A549 treated with CpdA at 1 μM for 4 hours (cell line): Measurements from ENCODE around the gene SHMT1. TPM values are rescaled to one million over a fixed set of nuclear protein-coding genes. Genes with fewer than 3 reads are reported as not detected.

Source experiments
- total RNA-seq: library from RNA; stranded (reverse); fragments of 200-300 nt; extraction: Qiagen RNA extraction; gene quantifications from 5 replicates; pipeline ENCODE4 v1.2.3, GENCODE V29; 2022; ENCODE audit warnings: low read depth

The SHMT1 gene
- 40.5 to 51.2 TPM (median 45.2 TPM) in 5 replicates for total RNA-seq

GRCh38 chr17:18363101-18364049, at the start of gene SHMT1:
Gene SHMT1 (minus strand): TSS chr17:18363550. CDS start chr17:18355981, 7,569 bp downstream.

GRCh38 chr17:18377437-18378204, 14.3 kb upstream of the SHMT1 start, which contains the start of gene EVPLL:
Gene EVPLL (plus strand): TSS chr17:18377778. CDS start chr17:18380938, 3,160 bp downstream.

GRCh38 chr17:18314731-18315561, 48.4 kb downstream of the SHMT1 start, which contains the start of the genes SMCR8 and TOP3A:
Gene SMCR8 (plus strand): TSS chr17:18315293. CDS start chr17:18315790, 497 bp downstream.
Gene TOP3A (minus strand): TSS chr17:18314994. CDS start chr17:18314778, 216 bp downstream.

Other genes starting within 250 kb of the SHMT1 start
- 49.9 to 62.3 TPM (median 54.3 TPM) in 5 replicates for gene ALKBH5, start 179.7 kb downstream of the SHMT1 start, total RNA-seq
- gene LLGL1, start 137.9 kb downstream of the SHMT1 start, total RNA-seq, result 11.9 to 18.6 TPM (median 15.0 TPM) in 5 replicates
- 235 to 266 TPM (median 246 TPM) in 5 replicates for gene FLII, start 104.8 kb downstream of the SHMT1 start, total RNA-seq
- gene MIEF2, start 102.9 kb downstream of the SHMT1 start, total RNA-seq, result 7.5 to 10.4 TPM (median 8.7 TPM) in 5 replicates
- 34.8 to 41.2 TPM (median 37.6 TPM) in 5 replicates for gene TOP3A, start 48.6 kb downstream of the SHMT1 start, total RNA-seq
- 16.5 to 18.1 TPM (median 17.0 TPM) in 5 replicates for gene SMCR8, start 48.3 kb downstream of the SHMT1 start, total RNA-seq
- not detected in 5 replicates for gene EVPLL, start 14.2 kb upstream of the SHMT1 start, total RNA-seq
- 0.07 to 0.14 TPM in 2 of 5 replicates, not detected in the others for gene LGALS9C, start 113.2 kb upstream of the SHMT1 start, total RNA-seq